GM21423 (cell line): ENCODE measurements around the gene NUDT12.

Experiments
- ATAC-seq: cut with Tn5 transposase; IDR thresholded peaks from one replicate; pipeline ENCODE4 v1.9.1; 2021; ENCODE audit warnings: mild to moderate bottlenecking, moderate library complexity; ENCODE audit not compliant: unreplicated experiment

Gene NUDT12

DNA sequence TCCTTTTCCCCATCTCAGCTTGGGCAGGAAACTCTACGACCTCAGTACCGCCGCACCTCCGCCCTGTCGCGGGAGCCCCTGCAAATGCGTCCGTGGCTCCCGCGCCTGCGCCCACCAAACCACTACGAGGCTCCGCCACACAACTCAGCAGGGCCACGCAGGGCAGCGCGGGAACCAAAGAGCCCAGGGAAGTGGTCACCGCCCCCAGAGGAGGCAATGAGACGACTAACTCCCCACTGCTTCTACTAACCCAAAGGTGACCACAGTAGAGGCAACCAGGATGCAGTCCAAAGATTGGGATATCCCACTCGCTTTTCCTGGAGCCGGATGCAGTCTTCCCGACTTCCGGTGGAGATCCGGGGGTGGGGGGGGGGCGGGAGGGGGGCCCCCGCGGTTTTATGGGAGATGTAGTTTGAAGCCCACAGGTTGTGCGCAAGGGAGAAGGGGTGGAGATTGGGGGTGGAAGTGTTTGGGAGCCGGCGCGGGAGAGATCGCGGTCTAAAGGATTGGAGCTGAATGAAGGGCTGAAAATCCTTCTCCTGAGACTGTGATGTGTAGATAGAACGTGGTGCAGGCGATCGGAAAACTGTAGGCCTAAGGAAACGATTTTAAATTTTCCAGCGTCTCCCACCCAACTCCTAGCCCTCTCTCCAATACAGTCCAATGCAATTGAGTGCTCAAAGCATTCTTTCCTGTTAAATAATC, at the start of gene NUDT12:
TSS of gene NUDT12 (minus strand) at position 337 of the 705 bp plus-strand sequence. CDS start 2,541 bp downstream, outside the sequence.
- ATAC-seq: peak; percentile 95

DNA sequence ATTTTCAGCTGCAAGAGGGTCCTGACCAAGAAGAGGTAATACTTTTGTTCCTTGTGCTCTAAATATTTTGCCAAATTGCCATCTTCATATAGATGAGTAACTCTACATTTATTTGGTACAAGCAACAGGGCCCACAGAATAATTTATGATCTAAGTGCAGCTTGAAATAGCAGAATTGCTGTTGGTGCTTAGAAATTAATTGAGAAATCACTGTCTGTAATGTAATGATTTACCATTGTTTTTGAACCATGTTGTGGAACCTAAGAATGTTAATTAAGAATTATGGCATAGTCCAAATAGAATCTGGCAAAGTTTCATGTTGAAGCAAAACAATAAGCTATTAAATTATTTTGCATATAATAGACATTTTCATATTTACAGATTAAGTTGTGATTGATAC, 44.8 kb upstream of the NUDT12 start:
- ATAC-seq: no peak

GRCh38 chr5:103605277-103605676, 42.7 kb upstream of the NUDT12 start:
- no peak for ATAC-seq

DNA sequence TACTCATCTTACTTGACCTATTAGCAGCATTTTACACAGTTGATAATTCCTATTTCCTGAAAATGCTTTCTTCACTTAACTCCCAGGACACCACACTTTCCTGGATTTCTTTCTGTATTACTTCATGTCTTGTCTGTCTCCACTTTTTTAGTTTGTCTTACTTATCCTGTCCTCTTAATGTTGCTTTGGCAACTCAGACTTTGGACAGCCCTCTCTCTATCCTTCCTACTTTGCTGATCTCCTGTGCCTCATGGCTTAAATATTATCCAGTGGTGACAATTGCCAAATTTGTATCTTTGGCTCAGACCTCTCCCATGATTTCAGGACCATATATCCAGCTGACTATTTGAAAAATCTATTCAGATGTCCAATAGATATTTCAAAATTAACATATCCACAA, 39.8 kb upstream of the NUDT12 start:
- no peak for ATAC-seq

DNA sequence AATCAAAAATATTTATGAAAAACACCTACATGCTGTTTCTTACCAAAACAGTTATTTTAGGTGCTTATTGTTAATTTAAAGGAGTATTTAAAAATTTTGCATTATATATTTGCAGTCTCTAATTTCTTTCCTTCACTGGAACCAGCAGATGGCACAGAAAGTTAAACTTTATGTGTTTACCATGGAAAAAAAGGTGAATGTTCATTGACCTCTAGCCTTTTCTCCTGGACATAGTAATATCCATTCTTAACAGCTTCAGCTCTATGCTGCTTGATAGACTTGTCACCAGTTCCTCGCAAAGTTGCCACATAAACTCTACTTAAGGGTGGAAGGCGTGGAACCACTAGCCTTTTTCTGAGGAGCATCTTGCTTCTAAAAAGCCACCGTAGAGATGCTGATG, 38.7 kb upstream of the NUDT12 start:
- ATAC-seq: no peak

DNA sequence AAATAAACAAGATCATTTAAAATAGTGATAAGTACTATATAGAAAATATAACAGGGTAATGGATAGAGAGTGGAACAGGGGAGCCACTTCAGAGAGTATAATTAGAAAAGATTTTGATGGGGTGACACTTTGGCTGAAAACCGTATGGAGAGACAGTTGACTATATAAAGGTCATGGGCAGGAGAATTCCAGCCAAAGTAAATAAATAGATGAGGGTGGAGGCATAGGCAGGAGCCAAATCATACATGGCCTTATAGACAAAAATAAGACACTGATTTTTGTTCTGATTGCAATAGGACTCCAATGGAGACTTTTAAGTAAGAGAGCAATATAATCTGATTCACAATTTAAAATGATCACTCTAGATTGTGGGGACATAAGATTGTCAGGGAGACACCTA, 37.5 kb upstream of the NUDT12 start:
- no peak for ATAC-seq

- ATAC-seq: no peak
Measured at GRCh38 chr5:103598997-103599566, 36.5 kb upstream of the NUDT12 start.

- ATAC-seq: no peak
Measured at GRCh38 chr5:103590221-103590620, 27.6 kb upstream of the NUDT12 start.

DNA sequence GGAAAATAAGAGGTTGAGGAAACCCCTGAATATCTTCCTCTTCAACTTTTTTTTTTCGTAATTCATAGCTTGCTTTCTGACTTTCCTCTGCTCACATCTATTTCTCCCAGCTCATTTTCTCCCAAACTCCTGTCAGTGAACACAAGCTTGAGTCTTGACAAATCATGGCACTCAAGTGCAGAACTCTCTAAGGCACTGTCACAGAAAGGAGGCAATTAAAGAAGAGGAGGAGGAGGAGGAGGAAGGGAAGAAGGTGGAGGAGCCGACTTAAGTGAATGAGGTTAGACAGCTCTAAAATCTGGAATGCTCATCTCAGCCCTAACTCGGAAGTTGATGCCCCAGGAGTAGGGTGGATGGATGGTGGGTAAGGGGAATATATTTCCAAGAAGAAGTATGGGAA, 27.2 kb upstream of the NUDT12 start:
- ATAC-seq: no peak

DNA sequence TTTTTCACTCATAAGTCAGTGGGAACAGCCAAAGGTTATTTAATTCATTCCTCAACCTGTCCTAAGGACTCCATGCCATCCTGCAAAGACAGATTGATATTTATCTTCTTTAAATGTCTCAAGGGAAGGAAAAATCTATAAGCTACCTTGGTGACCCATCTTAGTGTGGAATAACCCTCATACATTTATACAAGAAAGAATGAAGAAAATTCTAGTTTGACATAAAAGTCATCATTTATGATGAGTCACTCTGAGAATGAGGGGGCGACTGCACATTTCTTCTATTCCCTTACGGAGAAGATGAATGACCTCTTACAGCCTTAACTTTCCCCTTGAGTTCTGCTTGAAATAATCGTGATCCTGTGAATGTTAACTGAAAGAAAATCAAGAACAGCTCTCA, 26.8 kb upstream of the NUDT12 start:
- ATAC-seq: no peak

GRCh38 chr5:103587185-103587748, 24.7 kb upstream of the NUDT12 start:
- no peak for ATAC-seq

GRCh38 chr5:103582364-103582763, 19.8 kb upstream of the NUDT12 start:
- peak; percentile 53 for ATAC-seq

DNA sequence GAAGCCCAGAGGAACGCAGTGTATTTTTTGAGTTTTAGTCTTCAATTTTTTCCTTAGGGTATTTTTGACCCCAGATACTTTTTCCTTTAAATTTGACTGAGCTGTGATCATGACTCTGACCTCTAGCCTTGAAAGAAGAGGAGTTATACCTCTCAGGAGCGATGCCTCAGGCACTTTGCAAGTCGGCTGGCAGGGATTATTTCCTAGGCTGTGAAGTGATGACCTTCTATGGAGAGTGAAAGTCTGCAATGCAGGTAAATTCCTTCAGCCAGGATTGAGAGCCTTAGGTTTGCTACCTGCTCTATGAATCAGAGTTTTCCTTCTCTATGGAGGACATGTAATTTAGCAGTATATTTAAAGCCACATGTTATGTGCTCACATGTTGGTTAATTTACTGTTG, 10.8 kb upstream of the NUDT12 start:
- ATAC-seq: no peak

GRCh38 chr5:103572454-103572853, 9.9 kb upstream of the NUDT12 start:
- ATAC-seq: no peak

GRCh38 chr5:103571730-103572129, 9.1 kb upstream of the NUDT12 start:
- no peak for ATAC-seq

- ATAC-seq: no peak
Measured at GRCh38 chr5:103569313-103570060, 6.9 kb upstream of the NUDT12 start.

GRCh38 chr5:103565719-103566118, 3.1 kb upstream of the NUDT12 start:
- no peak for ATAC-seq

DNA sequence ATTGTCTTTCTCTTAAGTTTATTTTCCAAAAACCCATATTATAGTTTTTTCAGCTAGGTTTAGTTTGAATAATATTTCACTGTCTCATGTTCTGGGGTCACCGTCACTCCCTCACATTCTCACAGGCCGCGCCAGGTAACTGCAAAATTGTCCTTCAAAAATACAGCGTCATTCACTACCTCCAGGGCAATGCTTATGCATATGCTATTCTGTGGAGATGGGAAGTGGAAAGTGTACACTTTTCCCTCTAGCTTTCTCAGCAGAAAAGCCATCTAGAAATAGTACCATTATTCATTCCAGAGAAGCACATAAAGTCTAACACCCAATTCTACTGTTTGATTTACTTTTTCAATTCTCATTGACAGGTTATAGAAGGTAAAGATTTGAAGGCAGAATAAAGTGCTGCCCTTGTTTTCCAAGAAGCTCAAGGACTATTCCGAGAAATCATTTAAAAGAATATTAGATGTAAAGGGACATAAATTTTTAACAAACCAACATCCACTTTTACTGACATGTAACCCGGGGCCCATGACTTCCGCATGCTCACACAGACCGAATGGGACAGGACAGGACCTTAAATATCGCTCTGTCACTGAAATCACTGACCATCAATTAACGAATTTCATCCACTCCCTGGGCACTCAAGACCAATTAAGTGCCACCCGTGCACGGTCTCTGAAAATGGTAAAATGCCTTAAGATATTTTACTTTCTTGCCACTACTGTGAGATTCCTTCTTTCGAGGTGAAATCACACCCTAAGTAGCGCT, 720 bp downstream of the NUDT12 start:
- peak; percentile 55 for ATAC-seq

GRCh38 chr5:103560826-103561225, 1.8 kb downstream of the NUDT12 start:
- ATAC-seq: no peak

GRCh38 chr5:103546858-103547257, 15.7 kb downstream of the NUDT12 start:
- ATAC-seq: no peak

GRCh38 chr5:103542441-103542840, 20.1 kb downstream of the NUDT12 start:
- ATAC-seq: no peak
